IMR-90 (cell line): Measurements from ENCODE around the gene KRT76. TPM values are rescaled to one million over a fixed set of nuclear protein-coding genes. Genes with fewer than 3 reads are reported as not detected.

Experiments
- ATAC-seq: fragments of 200-7000 bp; cut with Tn5 transposase; 2 replicates; pipeline ENCODE4 v1.9.1; 2020; ENCODE audit warnings: low read depth, mild to moderate bottlenecking, moderate library complexity
- BruUV-seq: library from RNA; stranded (reverse); fragments of 400-500 nt; replicated peaks from 2 replicates; lab custom pipeline; 2021; lab: Mats Ljungman, UMichigan
- CTCF ChIA-PET: fragments of 300-600 bp; formaldehyde crosslinking; extraction: SDS; loops from one replicate; lab custom pipeline; 2021; ENCODE audit warnings: antibody characterized with exemption; lab: Yijun Ruan, JAX
- POLR2A ChIA-PET: fragments of 300-600 bp; sonication (Branson Sonifier 250); formaldehyde crosslinking; loops from one replicate; lab custom pipeline; 2022; ENCODE audit warnings: antibody characterized with exemption; ENCODE audit not compliant: unreplicated experiment; lab: Charles Lee
- DNase-seq: peaks from one replicate; pipeline ENCODE4 v3.0.0; 2013
- H2AFZ ChIP-seq: replicated peaks from 2 replicates; pipeline ENCODE3; 2013; ENCODE audit warnings: low read length, mild to moderate bottlenecking; ENCODE audit not compliant: poor library complexity
- H2AK5ac ChIP-seq: 2 replicates; pipeline ENCODE4 v1.6.1; 2013; ENCODE audit warnings: low read depth, low read length, inconsistent platforms
- H2AK9ac ChIP-seq: replicated peaks from 2 replicates; pipeline ENCODE3; 2013; ENCODE audit warnings: mild to moderate bottlenecking, low read depth, low read length, moderate library complexity; ENCODE audit not compliant: poor library complexity
- H2BK120ac ChIP-seq: 2 replicates; pipeline ENCODE4 v1.6.1; 2013; ENCODE audit warnings: low read depth, low read length, inconsistent platforms
- H2BK15ac ChIP-seq: 3 replicates; pipeline ENCODE4 v1.6.1; 2013; ENCODE audit warnings: low read depth, low read length, inconsistent platforms
- H2BK20ac ChIP-seq: 2 replicates; pipeline ENCODE4 v1.6.1; 2013; ENCODE audit warnings: low read depth, mild to moderate bottlenecking, inconsistent platforms, low read length, moderate library complexity
- H2BK5ac ChIP-seq: 2 replicates; pipeline ENCODE4 v1.6.1; 2013; ENCODE audit warnings: mild to moderate bottlenecking, low read depth, low read length, inconsistent platforms; ENCODE audit not compliant: poor library complexity, severe bottlenecking
- H3K14ac ChIP-seq: replicated peaks from 2 replicates; pipeline ENCODE4 v1.6.1; 2013; ENCODE audit warnings: low read depth, low read length, inconsistent platforms
- H3K18ac ChIP-seq: 2 replicates; pipeline ENCODE4 v1.6.1; 2013; ENCODE audit warnings: low read depth, low read length, control low read depth
- H3K23ac ChIP-seq: 2 replicates; pipeline ENCODE4 v1.6.1; 2013; ENCODE audit warnings: low read depth, low read length, inconsistent platforms
- H3K27ac ChIP-seq: 2 replicates; pipeline ENCODE4 v1.5.1; 2013; ENCODE audit warnings: mild to moderate bottlenecking, control low read depth, low read length; ENCODE audit not compliant: insufficient read depth
- H3K27me3 ChIP-seq: 2 replicates; pipeline ENCODE4 v1.6.1; 2013; ENCODE audit warnings: low read length; ENCODE audit not compliant: control insufficient read depth, insufficient read depth
- H3K36me3 ChIP-seq: 2 replicates; pipeline ENCODE4 v1.6.1; 2013; ENCODE audit warnings: low read length, mixed read lengths; ENCODE audit not compliant: control insufficient read depth, insufficient read depth
- H3K4ac ChIP-seq: 2 replicates; pipeline ENCODE4 v1.6.1; 2013; ENCODE audit warnings: low read depth, low read length, inconsistent platforms
- H3K4me1 ChIP-seq: 2 replicates; pipeline ENCODE4 v1.6.1; 2013; ENCODE audit warnings: low read length, mixed read lengths; ENCODE audit not compliant: control insufficient read depth, insufficient read depth
- H3K4me2 ChIP-seq: 2 replicates; pipeline ENCODE4 v1.6.1; 2013; ENCODE audit warnings: low read depth, mild to moderate bottlenecking, control low read depth, low read length, moderate library complexity
- H3K4me3 ChIP-seq: 2 replicates; pipeline ENCODE4 v1.5.1; 2013; ENCODE audit warnings: low read depth, mild to moderate bottlenecking, control low read depth, low read length, moderate library complexity; ENCODE audit not compliant: insufficient read depth
- H3K56ac ChIP-seq: 2 replicates; pipeline ENCODE4 v1.6.1; 2013; ENCODE audit warnings: low read length, inconsistent platforms; ENCODE audit not compliant: insufficient read depth; ENCODE audit errors: extremely low read depth
- H3K79me1 ChIP-seq, 2 experiments: 2 replicates each; pipeline ENCODE4 v1.6.1; 2013; ENCODE audit warnings: low read length in 2 of 2, inconsistent platforms in 1 of 2, low read depth in 1 of 2
- H3K9ac ChIP-seq: 2 replicates; pipeline ENCODE4 v1.6.1; 2013; ENCODE audit warnings: low read depth, low read length, control low read depth
- H3K9me1 ChIP-seq: 2 replicates; pipeline ENCODE4 v1.6.1; 2013; ENCODE audit warnings: low read length, inconsistent platforms; ENCODE audit not compliant: insufficient read depth
- H3K9me3 ChIP-seq: 2 replicates; pipeline ENCODE4 v1.6.1; 2013; ENCODE audit warnings: low read length; ENCODE audit not compliant: control insufficient read depth, insufficient read depth
- H4K20me1 ChIP-seq: 2 replicates; pipeline ENCODE4 v1.6.1; 2013; ENCODE audit warnings: low read length, inconsistent platforms; ENCODE audit not compliant: insufficient read depth
- H4K5ac ChIP-seq: 2 replicates; pipeline ENCODE4 v1.6.1; 2013; ENCODE audit warnings: mild to moderate bottlenecking, low read depth, low read length, control low read depth
- H4K8ac ChIP-seq, 2 experiments: 2 replicates each; pipeline ENCODE4 v1.6.1; 2013; ENCODE audit warnings: low read depth in 2 of 2, low read length in 2 of 2, control low read depth in 1 of 2, inconsistent platforms in 1 of 2
- H4K91ac ChIP-seq: 2 replicates; pipeline ENCODE4 v1.6.1; 2013; ENCODE audit warnings: low read depth, low read length, inconsistent platforms; ENCODE audit not compliant: insufficient read depth
- CEBPB ChIP-seq: IDR thresholded peaks from 2 replicates; pipeline ENCODE4 v1.6.1; 2012; ENCODE audit warnings: low read depth, low read length, improper control_type of control experiment
- CTCF ChIP-seq: conservative IDR thresholded peaks from 2 replicates; pipeline ENCODE4 v1.5.1; 2012; ENCODE audit warnings: mild to moderate bottlenecking, low read depth, low read length, improper control_type of control experiment
- MAZ ChIP-seq: IDR thresholded peaks from 2 replicates; pipeline ENCODE4 v1.6.1; 2012; ENCODE audit warnings: low read depth, mild to moderate bottlenecking, low read length, improper control_type of control experiment, moderate library complexity, borderline replicate concordance
- POLR2A ChIP-seq: IDR thresholded peaks from 2 replicates; pipeline ENCODE4 v1.6.1; 2012; ENCODE audit warnings: mild to moderate bottlenecking, low read depth, low read length
- RAD21 ChIP-seq: IDR thresholded peaks from 2 replicates; pipeline ENCODE4 v1.6.1; 2012; ENCODE audit warnings: low read length, improper control_type of control experiment
- RCOR1 ChIP-seq: IDR thresholded peaks from 2 replicates; pipeline ENCODE4 v1.6.1; 2012; ENCODE audit warnings: mild to moderate bottlenecking, low read length, improper control_type of control experiment; ENCODE audit not compliant: insufficient replicate concordance
- dilution Hi-C: fragments of 300-500 bp; cut with HindIII; formaldehyde crosslinking; loops from one replicate; pipeline ENCODE4 v1.14.3; 2018; ENCODE audit warnings: low sequenced_read_pairs; ENCODE audit not compliant: unreplicated experiment
- in situ Hi-C: fragments of 300-500 bp; cut with MboI; formaldehyde crosslinking; loops from 3 replicates; pipeline ENCODE4 v1.14.3; 2019; ENCODE audit warnings: low sequenced_read_pairs, inconsistent platforms, mixed read lengths
- intact Hi-C: fragments of 100-400 bp; cut with micrococcal nuclease; formaldehyde crosslinking; loops from 2 replicates; pipeline ENCODE4 v1.10.0; 2022
- polyA plus RNA-seq, 3 experiments: library from polyadenylated mRNA; depleted of rRNA; stranded (reverse); fragments of >200 nt; gene quantifications; 2 replicates each; pipeline ENCODE4 v1.2.3, GENCODE V29; 2012; ENCODE audit warnings: low replicate concordance in 1 of 3
- total RNA-seq: library from RNA; depleted of rRNA; stranded (reverse); fragments of >200 nt; gene quantifications from 2 replicates; pipeline ENCODE4 v1.2.3, GENCODE V29; 2012

KRT76 gene
- total and polyA plus RNA-seq, 2 of the 4 experiments (the other 2 are of a cell fraction), result not detected

GRCh38 chr12:52754135-52754534 is 23.0 kb downstream of the KRT76 start:
- no peak overlapping the region for H4K5ac ChIP-seq
- no peak overlapping the region for H3K23ac ChIP-seq
- H2BK5ac ChIP-seq, result no peak overlapping the region
- no peak overlapping the region for H3K9ac ChIP-seq
- H3K9me3 ChIP-seq, result no peaks in the 10 kb centered on the region
- ATAC-seq, result no peak
- no peaks in the 10 kb centered on the region; the same call in none of the 2 replicates for H3K27me3 ChIP-seq
- H3K4me3 ChIP-seq, result no peak overlapping the region
- no peaks in the 10 kb centered on the region for H3K79me1 ChIP-seq
- no peaks in the 10 kb centered on the region for H3K9me1 ChIP-seq
- intact Hi-C loops, result no loop called here
- dilution Hi-C loops, result no loop called here
- POLR2A ChIA-PET, result no interaction called here
- no peak overlapping the region for H2BK120ac ChIP-seq
- H2AK9ac ChIP-seq, result no peak overlapping the region
- BruUV-seq, result no TSS peak
- H3K4me1 ChIP-seq, result no peaks in the 10 kb centered on the region
- no peak overlapping the region for H4K91ac ChIP-seq
- H2AFZ ChIP-seq, result no peak overlapping the region
- TF ChIP-seq CEBPB, result no peak
- TF ChIP-seq MAZ, result no peak
- TF ChIP-seq RAD21, result no peak
- TF ChIP-seq CTCF, result no peak
- no peak for TF ChIP-seq POLR2A
- no peak for TF ChIP-seq RCOR1
- H3K4me2 ChIP-seq, result no peak overlapping the region
- H3K56ac ChIP-seq, result no peak overlapping the region
- H3K36me3 ChIP-seq, result no peaks in the 10 kb centered on the region
- no peak overlapping the region for H2BK15ac ChIP-seq
- no peak overlapping the region for H2BK20ac ChIP-seq
- H2AK5ac ChIP-seq, result no peak overlapping the region
- no peak for DNase-seq
- H4K20me1 ChIP-seq, result no peaks in the 10 kb centered on the region
- CTCF ChIA-PET, result no interaction called here
- in situ Hi-C loops, result no loop called here
- H3K14ac ChIP-seq, result no peak overlapping the region
- no peak overlapping the region for H3K4ac ChIP-seq
- no peak overlapping the region for H4K8ac ChIP-seq
- no peak overlapping the region for H3K27ac ChIP-seq
- no peak overlapping the region for H3K18ac ChIP-seq
